ENCODE results near the gene SPOCK1.

GRCh38 chr5:137096149-137097103, 402.7 kb downstream of the SPOCK1 start:
- TF ChIP-seq CTCF (conservative IDR thresholded peaks at IDR 0.05) (no peak), EZH2 (IDR thresholded peaks at IDR 0.05; ENCODE audit: low read depth) (no peak)

Data from PC-9 (cell line).